D721Med (cell line): ENCODE data around the gene EIF3D.

Experiments
- DNase-seq: peaks from one replicate; pipeline ENCODE4 v3.0.0; 2011; ENCODE audit warnings: low spot score; ENCODE audit not compliant: insufficient read length
- FAIRE-seq: peaks from 2 replicates; lab custom pipeline; 2011; peaks lifted over from hg19 to GRCh38; lab: Jason Lieb, UNC
- TF ChIP-seq, protein P1 (sequence below): IDR thresholded peaks from 2 replicates; pipeline ENCODE4 v1.5.1; 2012; ENCODE audit warnings: mild to moderate bottlenecking, control low read depth; ENCODE audit not compliant: insufficient read depth; ENCODE audit errors: missing control alignments

The EIF3D gene

DNA sequence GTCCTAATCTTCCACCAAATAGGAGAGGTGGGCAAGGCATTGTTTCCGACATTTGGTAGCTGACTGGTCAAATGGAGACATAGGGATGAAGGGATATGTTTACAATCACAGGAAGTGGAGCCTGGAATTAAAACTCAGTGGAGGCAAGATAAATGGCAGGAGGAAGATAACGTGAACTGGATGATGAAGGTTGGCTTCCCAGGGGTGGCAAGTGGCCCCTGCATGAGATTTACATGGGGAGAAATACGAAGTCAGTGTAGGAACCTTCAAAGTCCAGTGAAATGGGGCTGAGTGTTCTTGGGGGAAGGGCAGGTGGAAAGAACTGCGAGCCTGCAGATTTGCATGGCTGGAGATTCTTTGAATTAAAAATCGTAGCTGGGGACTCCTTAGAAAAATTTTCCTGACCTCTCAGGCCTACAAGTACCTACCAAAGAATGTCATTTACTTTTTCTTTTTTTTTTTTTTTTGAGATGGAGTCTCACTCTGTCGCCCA, 21.4 kb downstream of the EIF3D start:
- TF ChIP-seq, protein P1, sequence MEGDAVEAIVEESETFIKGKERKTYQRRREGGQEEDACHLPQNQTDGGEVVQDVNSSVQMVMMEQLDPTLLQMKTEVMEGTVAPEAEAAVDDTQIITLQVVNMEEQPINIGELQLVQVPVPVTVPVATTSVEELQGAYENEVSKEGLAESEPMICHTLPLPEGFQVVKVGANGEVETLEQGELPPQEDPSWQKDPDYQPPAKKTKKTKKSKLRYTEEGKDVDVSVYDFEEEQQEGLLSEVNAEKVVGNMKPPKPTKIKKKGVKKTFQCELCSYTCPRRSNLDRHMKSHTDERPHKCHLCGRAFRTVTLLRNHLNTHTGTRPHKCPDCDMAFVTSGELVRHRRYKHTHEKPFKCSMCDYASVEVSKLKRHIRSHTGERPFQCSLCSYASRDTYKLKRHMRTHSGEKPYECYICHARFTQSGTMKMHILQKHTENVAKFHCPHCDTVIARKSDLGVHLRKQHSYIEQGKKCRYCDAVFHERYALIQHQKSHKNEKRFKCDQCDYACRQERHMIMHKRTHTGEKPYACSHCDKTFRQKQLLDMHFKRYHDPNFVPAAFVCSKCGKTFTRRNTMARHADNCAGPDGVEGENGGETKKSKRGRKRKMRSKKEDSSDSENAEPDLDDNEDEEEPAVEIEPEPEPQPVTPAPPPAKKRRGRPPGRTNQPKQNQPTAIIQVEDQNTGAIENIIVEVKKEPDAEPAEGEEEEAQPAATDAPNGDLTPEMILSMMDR = no peak
- DNase-seq (no peak), FAIRE-seq (no peak)

DNA sequence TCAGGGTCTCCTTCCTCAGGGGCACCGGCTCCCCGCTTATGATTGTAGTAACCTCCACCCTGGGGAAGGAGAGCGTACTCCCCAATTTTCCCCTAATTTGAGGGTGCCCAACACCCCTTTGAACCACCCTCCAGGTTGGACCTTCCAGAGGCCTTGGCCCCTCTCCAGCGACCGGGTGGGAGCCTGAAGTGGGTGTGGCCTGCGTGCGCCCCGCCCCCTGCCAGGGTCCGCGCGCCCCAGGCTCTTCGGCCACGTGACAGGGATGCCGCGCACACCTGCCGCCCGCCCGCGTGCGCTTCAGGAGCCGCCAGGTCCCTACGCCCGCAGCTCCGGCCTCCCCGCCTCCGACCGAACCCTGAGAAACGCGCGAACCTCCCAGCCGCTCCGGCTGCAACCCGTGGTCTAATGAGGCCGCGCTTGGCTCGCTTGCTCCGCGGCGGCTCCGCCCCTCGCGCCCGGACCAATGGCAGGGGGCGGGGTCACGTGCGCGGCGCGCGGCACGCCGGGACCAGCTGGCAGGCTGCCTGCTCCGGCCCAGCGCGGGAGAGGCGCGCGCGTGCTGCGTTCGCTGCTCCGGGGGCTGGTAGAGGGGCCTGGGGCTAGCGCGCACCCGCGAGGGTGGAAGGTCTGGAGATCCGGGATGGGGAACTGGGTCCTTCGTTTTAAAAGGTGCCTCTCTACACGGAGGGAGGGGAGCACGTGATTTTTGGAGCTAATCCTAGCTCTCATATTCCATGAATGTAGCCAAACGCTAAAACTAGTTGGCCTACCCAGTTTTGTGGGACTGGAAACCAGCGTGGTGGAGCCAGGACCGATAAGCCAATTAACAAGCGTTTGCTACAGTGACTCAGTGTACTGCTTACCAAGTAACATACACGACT, 22.1 kb downstream of the EIF3D start, which contains the start of gene FOXRED2:
Gene FOXRED2, minus strand, starts transcription at position 404 of the 881 bp plus-strand sequence. CDS start 618 bp downstream, outside the sequence.
- TF ChIP-seq, protein P1 = no peak
- DNase-seq (no peak), FAIRE-seq (no peak)

DNA sequence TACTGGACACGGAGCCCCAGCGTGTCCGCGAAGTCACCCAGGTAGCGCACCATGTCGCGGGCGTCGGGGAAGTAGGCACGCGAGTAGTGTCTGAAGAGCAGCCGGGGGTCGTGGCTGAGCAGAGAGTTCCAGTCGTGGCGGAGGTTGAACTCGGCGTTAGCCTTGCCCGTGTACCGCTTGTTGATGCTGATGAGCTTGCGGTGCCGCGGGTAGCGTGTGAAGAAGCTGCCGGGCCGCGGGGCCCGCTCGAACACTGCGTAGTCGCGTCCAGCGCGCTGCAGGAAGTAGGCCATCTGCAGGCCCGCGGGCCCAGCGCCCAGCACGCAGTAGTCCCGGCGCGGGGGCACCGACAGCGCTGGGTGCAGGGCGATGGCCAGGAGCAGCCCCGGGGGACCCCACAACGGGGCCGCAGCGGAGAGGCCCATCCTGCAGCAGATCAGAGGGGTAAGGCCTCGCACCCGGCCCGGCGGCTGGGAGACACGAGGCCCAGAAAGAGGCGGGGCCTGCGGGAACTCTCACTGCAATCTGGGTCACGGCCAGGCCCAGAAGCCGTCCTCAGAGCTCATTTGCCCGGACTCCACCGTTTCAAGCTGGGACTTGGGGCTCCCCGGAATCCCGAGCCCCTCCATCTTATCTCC, 22.8 kb downstream of the EIF3D start:
- FAIRE-seq (no peak), DNase-seq (no peak)
- TF ChIP-seq, protein P1 = no peak

- DNase-seq = no peak
- no peak for FAIRE-seq
- TF ChIP-seq, protein P1 = no peak
Observed at GRCh38 chr22:36497910-36498665, 30.9 kb downstream of the EIF3D start.

DNA sequence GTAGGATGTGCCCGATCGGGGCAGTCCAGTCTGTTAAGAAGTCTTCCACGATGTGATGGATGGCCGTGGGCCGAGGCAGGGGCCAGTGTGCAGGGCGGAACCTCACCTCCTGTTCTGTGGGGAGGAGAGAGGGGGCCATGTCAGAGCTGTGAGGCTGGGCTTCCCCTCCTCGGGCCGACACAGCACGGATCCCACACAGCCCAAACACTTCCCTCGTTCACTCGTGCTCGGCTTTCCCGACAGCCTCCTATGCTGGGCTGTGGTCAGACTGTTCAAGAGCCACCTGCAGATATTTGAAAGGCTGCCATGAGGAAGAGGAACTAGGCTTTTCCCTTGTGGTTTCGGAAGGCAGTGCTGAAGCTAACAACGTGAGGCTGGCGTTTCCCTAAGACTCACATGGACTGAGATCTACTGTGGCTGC, 35.3 kb downstream of the EIF3D start:
- TF ChIP-seq, protein P1 = no peak
- DNase-seq (no peak), FAIRE-seq (no peak)

- TF ChIP-seq, protein P1 = no peak
- DNase-seq = no peak
- no peak for FAIRE-seq
Observed at GRCh38 chr22:36492109-36492508, 36.9 kb downstream of the EIF3D start.
